Neutrophil (primary cell): ENCODE measurements around the gene ARPIN.

Experiments
- H3K27ac ChIP-seq: fragments of 200-600 bp; sonication (generic); 2 replicates; pipeline ENCODE4 v1.5.1; 2016; ENCODE audit warnings: mild to moderate bottlenecking, moderate library complexity
- H3K27me3 ChIP-seq: fragments of 200-600 bp; sonication (generic); 2 replicates; pipeline ENCODE4 v1.6.0; 2016; ENCODE audit warnings: mild to moderate bottlenecking
- H3K36me3 ChIP-seq: fragments of 200-600 bp; sonication (generic); 2 replicates; pipeline ENCODE4 v1.5.1; 2017
- H3K4me1 ChIP-seq, 2 experiments: fragments of 200-600 bp in 1 of 2; sonication (generic) in 1 of 2; 1 replicate in 1 of 2; 2 replicates in 1 of 2; pipeline versions ENCODE4 v1.5.1 to v1.6.1; 2013 to 2016; ENCODE audit warnings: low read depth in 1 of 2, low read length in 1 of 2, mild to moderate bottlenecking in 1 of 2, moderate library complexity in 1 of 2; ENCODE audit not compliant: control insufficient read depth in 1 of 2, insufficient read depth in 1 of 2
- H3K4me3 ChIP-seq, 2 experiments: fragments of 200-600 bp in 1 of 2; sonication (generic) in 1 of 2; 1 replicate in 1 of 2; 2 replicates in 1 of 2; pipeline ENCODE4 v1.5.1; 2013 to 2016; ENCODE audit warnings: low read depth in 1 of 2, low read length in 1 of 2, mild to moderate bottlenecking in 1 of 2, moderate library complexity in 1 of 2
- H3K9me3 ChIP-seq: fragments of 200-600 bp; sonication (generic); 2 replicates; pipeline ENCODE4 v1.5.1; 2016
- TF ChIP-seq, protein P1 (sequence below): fragments of 200-600 bp; sonication (generic); IDR thresholded peaks from 2 replicates; pipeline ENCODE4 v1.5.1; 2016; ENCODE audit warnings: antibody characterized with exemption

The ARPIN gene

GRCh38 chr15:89900849-89901248 lies 11.9 kb downstream of the ARPIN start:
- Histone ChIP-seq H3K27ac (no peak overlapping the region), H3K4me3 (no peak overlapping the region), H3K27me3 (no peaks in the 10 kb centered on the region), H3K4me1 (peaks cover 17 to 18% of the 10 kb centered on the region in 2 experiments), H3K9me3 (no peaks in the 10 kb centered on the region), H3K36me3 (no peaks in the 10 kb centered on the region)
- TF ChIP-seq, protein P1, sequence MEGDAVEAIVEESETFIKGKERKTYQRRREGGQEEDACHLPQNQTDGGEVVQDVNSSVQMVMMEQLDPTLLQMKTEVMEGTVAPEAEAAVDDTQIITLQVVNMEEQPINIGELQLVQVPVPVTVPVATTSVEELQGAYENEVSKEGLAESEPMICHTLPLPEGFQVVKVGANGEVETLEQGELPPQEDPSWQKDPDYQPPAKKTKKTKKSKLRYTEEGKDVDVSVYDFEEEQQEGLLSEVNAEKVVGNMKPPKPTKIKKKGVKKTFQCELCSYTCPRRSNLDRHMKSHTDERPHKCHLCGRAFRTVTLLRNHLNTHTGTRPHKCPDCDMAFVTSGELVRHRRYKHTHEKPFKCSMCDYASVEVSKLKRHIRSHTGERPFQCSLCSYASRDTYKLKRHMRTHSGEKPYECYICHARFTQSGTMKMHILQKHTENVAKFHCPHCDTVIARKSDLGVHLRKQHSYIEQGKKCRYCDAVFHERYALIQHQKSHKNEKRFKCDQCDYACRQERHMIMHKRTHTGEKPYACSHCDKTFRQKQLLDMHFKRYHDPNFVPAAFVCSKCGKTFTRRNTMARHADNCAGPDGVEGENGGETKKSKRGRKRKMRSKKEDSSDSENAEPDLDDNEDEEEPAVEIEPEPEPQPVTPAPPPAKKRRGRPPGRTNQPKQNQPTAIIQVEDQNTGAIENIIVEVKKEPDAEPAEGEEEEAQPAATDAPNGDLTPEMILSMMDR, result no peak

DNA sequence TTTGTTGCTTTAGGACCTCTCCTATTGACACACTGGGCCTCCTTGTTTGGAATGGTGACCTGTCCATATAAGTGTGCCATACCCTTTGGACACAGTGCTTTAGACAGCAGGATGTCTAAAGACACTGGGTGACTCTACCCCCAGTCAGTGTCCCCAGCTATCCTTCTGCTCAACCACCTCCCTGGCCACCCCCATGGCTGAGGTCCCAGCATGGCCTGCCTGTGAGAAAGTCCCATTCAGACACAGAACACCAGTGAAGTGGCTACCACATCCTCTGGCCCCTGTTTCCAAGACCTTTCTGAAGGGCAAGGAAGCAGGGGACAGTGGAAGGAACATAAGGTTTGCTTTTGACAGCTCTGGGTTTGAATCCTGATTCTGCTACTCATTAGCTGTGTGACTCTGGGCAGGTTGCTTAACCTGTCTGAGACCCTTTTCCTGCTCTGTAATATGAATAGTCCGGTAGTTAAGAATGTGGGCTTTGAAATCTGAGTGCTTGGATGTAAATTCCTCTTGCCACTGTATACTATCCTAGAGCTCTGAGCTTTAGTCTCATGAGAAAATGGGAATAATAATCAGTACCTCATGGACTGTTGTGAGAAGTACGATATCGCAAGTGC lies 12.7 kb downstream of the ARPIN start:
- TF ChIP-seq, protein P1, result no peak
- H3K27me3 ChIP-seq, result no peaks in the 10 kb centered on the region
- no peak overlapping the region for H3K4me3 ChIP-seq
- H3K4me1 ChIP-seq, result peaks cover 12 to 14% of the 10 kb centered on the region in 2 experiments
- H3K36me3 ChIP-seq, result no peaks in the 10 kb centered on the region
- no peak overlapping the region for H3K27ac ChIP-seq
- no peaks in the 10 kb centered on the region for H3K9me3 ChIP-seq

GRCh38 chr15:89899295-89899945 lies 13.3 kb downstream of the ARPIN start:
- H3K4me3 ChIP-seq, result no peak overlapping the region
- H3K9me3 ChIP-seq, result no peaks in the 10 kb centered on the region
- no peaks in the 10 kb centered on the region for H3K27me3 ChIP-seq
- no peaks in the 10 kb centered on the region for H3K36me3 ChIP-seq
- peaks cover 12 to 14% of the 10 kb centered on the region in 2 experiments for H3K4me1 ChIP-seq
- TF ChIP-seq, protein P1, result no peak
- no peak overlapping the region for H3K27ac ChIP-seq

DNA sequence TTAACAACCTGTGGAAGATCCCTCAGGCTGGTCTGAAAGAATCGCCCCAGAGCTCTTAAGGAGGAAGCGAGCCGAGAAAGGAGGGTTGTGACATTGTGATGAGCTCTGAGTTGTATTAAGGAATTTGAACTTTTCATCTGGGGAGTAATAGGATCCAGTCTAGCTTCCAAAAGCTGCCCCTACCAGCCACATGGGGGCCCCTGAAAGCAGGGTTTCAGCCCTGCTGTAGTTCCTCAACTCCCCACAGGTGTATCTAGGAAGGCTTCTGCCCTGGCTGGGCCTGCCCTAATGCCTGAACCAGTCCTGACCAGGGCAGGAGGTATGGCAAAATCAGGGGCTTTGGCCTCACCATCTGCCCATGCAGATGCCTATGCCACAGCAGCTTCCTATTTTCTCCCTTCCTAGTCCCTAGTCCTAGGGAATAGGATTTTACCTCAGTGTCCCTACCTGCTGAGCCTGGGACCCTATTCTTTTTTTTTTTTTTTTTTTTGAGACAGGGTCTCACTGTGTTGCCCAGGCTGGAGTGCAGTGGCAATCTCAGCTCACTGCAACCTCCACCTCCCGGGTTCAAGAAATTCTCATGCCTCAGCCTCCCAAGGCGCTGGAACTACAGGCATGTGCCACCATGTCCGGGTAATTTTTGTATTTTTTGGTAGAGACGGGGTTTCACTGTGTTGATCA lies 14.0 kb downstream of the ARPIN start:
- no peaks in the 10 kb centered on the region for H3K27me3 ChIP-seq
- peaks cover 13 to 16% of the 10 kb centered on the region in 2 experiments for H3K4me1 ChIP-seq
- H3K36me3 ChIP-seq, result no peaks in the 10 kb centered on the region
- no peaks in the 10 kb centered on the region for H3K9me3 ChIP-seq
- TF ChIP-seq, protein P1, result peak; percentile 40
- H3K4me3 ChIP-seq, result no peak overlapping the region
- H3K27ac ChIP-seq, result no peak overlapping the region

DNA sequence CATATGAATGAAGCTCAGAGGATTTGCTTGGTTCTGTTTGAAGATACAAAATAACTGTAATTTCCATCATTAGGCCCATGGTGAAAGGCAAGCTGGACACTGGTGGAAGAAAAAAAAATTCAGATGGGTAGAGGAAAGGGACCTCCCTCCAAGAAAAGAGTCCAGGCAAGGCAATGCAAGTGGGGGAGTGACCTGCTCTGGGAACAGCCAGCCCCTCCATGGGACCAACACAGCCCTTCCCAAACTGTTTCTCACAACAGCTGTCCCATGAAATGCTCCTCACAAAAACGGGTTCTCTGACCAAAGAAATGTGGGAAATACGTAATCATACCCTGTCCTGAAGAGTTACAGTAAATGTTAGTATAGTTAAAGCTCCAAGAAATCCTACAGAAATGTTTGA lies 14.6 kb downstream of the ARPIN start:
- no peak overlapping the region for H3K27ac ChIP-seq
- no peaks in the 10 kb centered on the region for H3K36me3 ChIP-seq
- H3K9me3 ChIP-seq, result no peaks in the 10 kb centered on the region
- no peaks in the 10 kb centered on the region for H3K27me3 ChIP-seq
- peaks cover 16 to 20% of the 10 kb centered on the region in 2 experiments for H3K4me1 ChIP-seq
- TF ChIP-seq, protein P1, result no peak
- H3K4me3 ChIP-seq, result no peak overlapping the region
